Measurements from ENCODE around the gene WDR1. TPM values are rescaled to one million over a fixed set of nuclear protein-coding genes. Genes with fewer than 3 reads are reported as not detected.
A peak's percentile ranks its signal among the peaks of the same experiment; 100 is the strongest.

Gene WDR1
- total and polyA plus RNA-seq, 2 of the 13 experiments (the other 11 are each of a cell fraction or from before 2014, with no cell fraction given) = 106 to 198 TPM

GRCh38 chr4:10075953-10076391 lies 40.6 kb downstream of the WDR1 start:
- DNase-seq (ENCODE audit: low spot score) = no peak
- no peak overlapping the region for H3K27ac ChIP-seq (ENCODE audit: extremely low read length, insufficient read depth, low read length)
- TF ChIP-seq TOE1 (CRISPR knock-in tag; IDR thresholded peaks at IDR 0.05) (no peak), AGO2 (optimal IDR thresholded peaks at IDR 0.05; ENCODE audit: low read depth, low read length) (peak; percentile 65)
- whole genome bisulfite sequencing (ENCODE audit: low lambda C conversion rate) = 96% methylated on average over 4 of the region's 11 CpGs
- no peaks in the 10 kb centered on the region for H3K79me2 ChIP-seq (ENCODE audit: insufficient read depth, low read length)
- no peak overlapping the region for H2AFZ ChIP-seq (ENCODE audit: low read length)
- POLR2A ChIA-PET = no interaction called here
- CTCF ChIA-PET (ENCODE audit: low intra/inter-chr PET ratio, low total read pairs) = no interaction called here
- BruUV-seq (replicated peaks) = no TSS peak
- intact Hi-C loops (cut with micrococcal nuclease; ENCODE audit: unreplicated experiment) = no loop called here
- H3K4me1 ChIP-seq (ENCODE audit: insufficient read depth, low read length) = peaks cover 12% of the 10 kb centered on the region
- H3K9ac ChIP-seq (ENCODE audit: insufficient read depth, low read depth, low read length) = no peak overlapping the region
- no peak overlapping the region for H3K4me3 ChIP-seq (replicated peaks in 1 of 3; ENCODE audit: insufficient read depth in 1 of 3, low read depth in 2 of 3, low read length in 3 of 3)
- no peak for ATAC-seq
- in situ Hi-C loops (cut with HindIII; ENCODE audit: extremely low pct_ligation_motif_present, low pct_unique_long_range_greater_than_20kb) = no loop called here
- no peaks in the 10 kb centered on the region for H4K20me1 ChIP-seq (ENCODE audit: insufficient read depth, low read length)
- no peaks in the 10 kb centered on the region for H3K9me3 ChIP-seq (ENCODE audit: low read length)
- H3K36me3 ChIP-seq (replicated peaks in 1 of 2; ENCODE audit: control insufficient read depth in 1 of 2, insufficient read depth in 2 of 2, low read length in 2 of 2) = peaks cover 40 to 73% of the 10 kb centered on the region in 2 experiments; a peak in 4 of 5 replicates
- no peaks in the 10 kb centered on the region for H3K27me3 ChIP-seq (ENCODE audit: control insufficient read depth in 1 of 2, insufficient read depth in 2 of 2, low read length in 2 of 2)
- no peak overlapping the region for H3K4me2 ChIP-seq (ENCODE audit: low read depth, low read length)
- FAIRE-seq = no peak

GRCh38 chr4:10075158-10075863 lies 41.3 kb downstream of the WDR1 start:
- BruUV-seq (replicated peaks) = no TSS peak
- Histone ChIP-seq H3K4me1 (ENCODE audit: insufficient read depth, low read length) (peaks cover 12% of the 10 kb centered on the region), H3K36me3 (replicated peaks in 1 of 2; ENCODE audit: control insufficient read depth in 1 of 2, insufficient read depth in 2 of 2, low read length in 2 of 2) (peaks cover 34 to 67% of the 10 kb centered on the region in 2 experiments; a peak in 4 of 5 replicates), H3K4me3 (replicated peaks in 1 of 3; ENCODE audit: insufficient read depth in 1 of 3, low read depth in 2 of 3, low read length in 3 of 3) (no peak overlapping the region), H3K9ac (ENCODE audit: insufficient read depth, low read depth, low read length) (no peak overlapping the region), H3K27ac (ENCODE audit: extremely low read length, insufficient read depth, low read length) (peak overlapping the region; percentile 13), H4K20me1 (ENCODE audit: insufficient read depth, low read length) (no peaks in the 10 kb centered on the region), H3K4me2 (ENCODE audit: low read depth, low read length) (no peak overlapping the region), H2AFZ (ENCODE audit: low read length) (no peak overlapping the region), H3K9me3 (ENCODE audit: low read length) (no peaks in the 10 kb centered on the region), H3K79me2 (ENCODE audit: insufficient read depth, low read length) (no peaks in the 10 kb centered on the region), H3K27me3 (ENCODE audit: control insufficient read depth in 1 of 2, insufficient read depth in 2 of 2, low read length in 2 of 2) (no peaks in the 10 kb centered on the region)
- ChIA-PET POLR2A (no interaction called here), CTCF (ENCODE audit: low intra/inter-chr PET ratio, low total read pairs) (no interaction called here)
- FAIRE-seq (no peak), ATAC-seq (no peak), DNase-seq (ENCODE audit: low spot score) (no peak)
- 93% methylated on average over 20 of the region's 20 CpGs for WGBS (ENCODE audit: low lambda C conversion rate)
- intact Hi-C loops (cut with micrococcal nuclease; ENCODE audit: unreplicated experiment) (no loop called here), in situ Hi-C loops (cut with HindIII; ENCODE audit: extremely low pct_ligation_motif_present, low pct_unique_long_range_greater_than_20kb) (no loop called here)
- TF ChIP-seq TBX2 (CRISPR knock-in tag; IDR thresholded peaks at IDR 0.05; ENCODE audit: borderline replicate concordance) = no peak
- no peak for TF ChIP-seq ZNF558 (CRISPR knock-in tag; IDR thresholded peaks at IDR 0.05; ENCODE audit: borderline replicate concordance)
- TF ChIP-seq EP300 (IDR thresholded peaks at IDR 0.05; ENCODE audit: low read depth in 2 of 2, low read length in 2 of 2) = no peak
- no peak for TF ChIP-seq EP300 (CRISPR knock-in tag; IDR thresholded peaks at IDR 0.05; ENCODE audit: borderline replicate concordance)
- TF ChIP-seq CEBPG (CRISPR knock-in tag; IDR thresholded peaks at IDR 0.05) = no peak
- no peak for TF ChIP-seq JUNB (CRISPR knock-in tag; IDR thresholded peaks at IDR 0.05; ENCODE audit: borderline replicate concordance)
- no peak for TF ChIP-seq ZGPAT (CRISPR knock-in tag; IDR thresholded peaks at IDR 0.05)
- no peak for TF ChIP-seq CENPT (CRISPR knock-in tag; IDR thresholded peaks at IDR 0.05; ENCODE audit: low read depth)
- no peak for TF ChIP-seq AGO2 (optimal IDR thresholded peaks at IDR 0.05; ENCODE audit: low read depth, low read length)
- TF ChIP-seq ZNF530 (CRISPR knock-in tag; IDR thresholded peaks at IDR 0.05; ENCODE audit: low read depth) = no peak
- TF ChIP-seq AKNA (CRISPR knock-in tag; IDR thresholded peaks at IDR 0.05; ENCODE audit: borderline replicate concordance) = no peak
